ENCODE results near the gene KIAA1755.

KIAA1755 gene

DNA sequence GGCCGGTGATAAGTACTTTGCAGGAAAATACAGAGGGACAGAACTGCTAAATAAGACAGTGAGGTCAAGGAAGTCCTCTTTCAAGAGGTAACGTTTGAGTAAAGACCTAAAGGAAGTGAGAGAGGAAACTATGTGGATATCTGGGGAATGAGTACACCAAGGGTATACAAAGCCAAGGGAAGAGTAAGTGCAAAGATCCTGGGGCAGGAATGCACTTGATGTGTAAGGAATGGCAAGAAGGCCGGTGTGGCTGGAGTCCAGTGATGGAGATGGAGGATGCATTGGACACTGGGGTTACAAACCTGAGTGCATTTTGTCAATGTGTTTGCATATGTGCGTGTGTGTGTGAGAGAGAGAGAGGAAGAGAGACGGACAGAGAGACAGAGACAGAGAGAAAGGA is 63.3 kb downstream of the KIAA1755 start:
- no peak overlapping the region for H3K27ac ChIP-seq
- TF ChIP-seq, protein P1, sequence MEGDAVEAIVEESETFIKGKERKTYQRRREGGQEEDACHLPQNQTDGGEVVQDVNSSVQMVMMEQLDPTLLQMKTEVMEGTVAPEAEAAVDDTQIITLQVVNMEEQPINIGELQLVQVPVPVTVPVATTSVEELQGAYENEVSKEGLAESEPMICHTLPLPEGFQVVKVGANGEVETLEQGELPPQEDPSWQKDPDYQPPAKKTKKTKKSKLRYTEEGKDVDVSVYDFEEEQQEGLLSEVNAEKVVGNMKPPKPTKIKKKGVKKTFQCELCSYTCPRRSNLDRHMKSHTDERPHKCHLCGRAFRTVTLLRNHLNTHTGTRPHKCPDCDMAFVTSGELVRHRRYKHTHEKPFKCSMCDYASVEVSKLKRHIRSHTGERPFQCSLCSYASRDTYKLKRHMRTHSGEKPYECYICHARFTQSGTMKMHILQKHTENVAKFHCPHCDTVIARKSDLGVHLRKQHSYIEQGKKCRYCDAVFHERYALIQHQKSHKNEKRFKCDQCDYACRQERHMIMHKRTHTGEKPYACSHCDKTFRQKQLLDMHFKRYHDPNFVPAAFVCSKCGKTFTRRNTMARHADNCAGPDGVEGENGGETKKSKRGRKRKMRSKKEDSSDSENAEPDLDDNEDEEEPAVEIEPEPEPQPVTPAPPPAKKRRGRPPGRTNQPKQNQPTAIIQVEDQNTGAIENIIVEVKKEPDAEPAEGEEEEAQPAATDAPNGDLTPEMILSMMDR (conservative IDR thresholded peaks at IDR 0.05): no peak

DNA sequence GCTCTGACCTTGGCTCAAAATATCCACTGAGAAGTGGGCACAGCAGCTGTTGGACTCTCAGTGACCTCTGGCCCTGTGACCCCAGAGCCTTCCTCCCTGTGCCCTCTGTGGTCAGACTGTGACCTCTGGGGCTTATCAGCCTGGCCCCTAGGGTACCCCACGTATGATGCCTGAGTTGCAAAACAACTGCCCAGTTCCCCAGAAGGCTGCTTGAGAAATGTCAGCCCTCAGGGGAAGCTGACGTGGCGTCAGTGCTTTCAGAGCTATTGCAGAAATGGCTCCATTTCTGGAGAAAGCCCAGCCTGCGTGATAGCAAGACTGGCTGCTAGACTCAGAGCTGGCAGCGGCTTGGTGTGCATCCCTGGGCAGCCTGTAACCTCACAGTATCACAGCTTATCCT is 63.9 kb downstream of the KIAA1755 start:
- TF ChIP-seq, protein P1 (conservative IDR thresholded peaks at IDR 0.05): no peak
- H3K27ac ChIP-seq: no peak overlapping the region

DNA sequence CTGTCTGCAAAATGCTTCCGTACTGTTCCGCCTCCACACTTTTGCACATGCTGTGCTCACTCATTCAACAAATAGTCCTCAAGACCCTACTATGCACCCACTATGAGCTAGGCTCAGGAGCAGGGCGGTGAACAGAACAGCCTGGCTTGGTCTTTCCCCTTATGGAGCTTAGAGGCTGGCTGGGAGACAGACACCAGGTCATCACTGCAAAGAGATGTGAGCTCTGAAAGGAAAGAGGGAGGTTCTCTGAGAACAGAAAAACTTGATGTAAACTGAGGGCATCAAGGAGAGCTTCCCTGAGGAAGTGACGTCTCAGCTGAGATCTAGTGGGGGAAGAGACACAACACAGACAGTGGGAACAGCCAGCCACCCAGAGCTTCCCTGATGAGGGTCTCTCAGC is 64.5 kb downstream of the KIAA1755 start:
- TF ChIP-seq, protein P1 (conservative IDR thresholded peaks at IDR 0.05): no peak
- H3K27ac ChIP-seq: no peak overlapping the region

DNA sequence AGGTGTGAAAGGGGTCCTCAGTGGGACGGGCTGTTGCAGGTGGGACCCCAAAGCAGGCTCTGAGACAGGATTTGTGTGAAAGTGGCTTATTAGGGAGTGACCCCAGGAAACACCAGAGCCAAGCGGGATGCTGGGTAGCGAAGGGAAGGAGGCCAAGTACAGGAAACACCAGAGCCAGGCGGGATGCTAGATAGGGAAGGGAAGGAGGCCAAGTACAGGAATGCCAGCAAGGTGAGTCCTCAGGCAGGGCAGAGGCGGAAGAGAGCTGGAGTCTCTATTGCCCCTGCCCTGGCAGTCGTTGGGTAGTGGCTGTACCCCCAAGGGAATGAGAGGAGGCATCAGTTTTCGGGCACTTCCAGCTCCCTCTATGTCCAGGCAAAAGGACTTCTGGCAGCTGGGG is 65.0 kb downstream of the KIAA1755 start:
- H3K27ac ChIP-seq: no peak overlapping the region
- TF ChIP-seq, protein P1 (conservative IDR thresholded peaks at IDR 0.05): no peak

DNA sequence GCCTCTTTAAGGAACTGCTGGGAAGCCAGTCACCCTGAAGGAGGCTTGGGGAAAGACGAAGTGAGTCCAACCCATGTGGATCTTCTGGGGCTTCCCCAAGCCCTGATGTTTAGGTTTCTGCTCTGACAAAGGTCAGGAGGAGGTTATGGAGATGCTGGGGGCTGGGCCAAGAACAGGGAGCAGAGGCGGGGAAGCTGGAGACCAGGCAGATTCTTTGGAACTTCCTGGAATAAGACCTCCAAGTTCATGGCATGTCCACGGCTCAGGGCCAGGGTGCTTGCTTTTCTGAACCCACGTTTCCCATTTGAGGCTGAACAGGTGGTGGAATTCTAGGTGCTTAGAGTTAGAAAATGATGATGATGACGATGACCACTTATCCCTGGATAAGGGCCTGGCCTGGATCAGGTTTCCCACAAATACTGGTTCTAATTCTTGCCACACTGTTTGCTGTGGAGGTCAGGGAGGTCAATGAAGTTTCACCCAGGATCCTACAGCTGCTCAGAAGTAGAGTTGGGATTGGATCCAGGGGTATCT is 65.5 kb downstream of the KIAA1755 start:
- TF ChIP-seq, protein P1 (conservative IDR thresholded peaks at IDR 0.05): no peak
- no peak overlapping the region for H3K27ac ChIP-seq

DNA sequence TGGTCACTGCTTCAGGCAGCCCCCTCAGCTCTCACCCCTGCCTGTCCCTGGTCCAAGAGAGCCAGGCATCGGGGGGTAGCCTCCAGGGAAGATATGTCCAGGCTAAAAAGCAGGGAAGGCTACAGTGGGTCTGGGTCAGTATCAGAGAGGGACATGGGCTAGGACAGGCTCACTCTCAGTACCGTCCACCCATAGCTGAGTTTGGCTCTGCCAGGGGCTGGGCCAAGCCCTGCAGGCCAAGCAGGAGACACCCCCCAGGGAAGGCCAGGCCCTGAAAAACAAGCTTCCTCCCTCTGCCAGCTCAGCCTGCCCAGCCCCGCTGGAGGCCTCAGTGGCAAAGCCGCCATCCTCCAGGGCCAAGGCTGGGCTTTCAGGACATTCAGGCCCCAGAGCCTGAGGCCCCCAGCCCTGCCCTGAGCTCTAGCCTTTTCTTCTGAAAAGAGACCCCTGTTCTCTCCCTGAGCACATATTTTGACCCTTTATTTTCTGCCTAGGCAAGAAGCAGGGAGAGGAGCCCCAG is 66.9 kb downstream of the KIAA1755 start:
- H3K27ac ChIP-seq: no peak overlapping the region
- TF ChIP-seq, protein P1 (conservative IDR thresholded peaks at IDR 0.05): no peak

DNA sequence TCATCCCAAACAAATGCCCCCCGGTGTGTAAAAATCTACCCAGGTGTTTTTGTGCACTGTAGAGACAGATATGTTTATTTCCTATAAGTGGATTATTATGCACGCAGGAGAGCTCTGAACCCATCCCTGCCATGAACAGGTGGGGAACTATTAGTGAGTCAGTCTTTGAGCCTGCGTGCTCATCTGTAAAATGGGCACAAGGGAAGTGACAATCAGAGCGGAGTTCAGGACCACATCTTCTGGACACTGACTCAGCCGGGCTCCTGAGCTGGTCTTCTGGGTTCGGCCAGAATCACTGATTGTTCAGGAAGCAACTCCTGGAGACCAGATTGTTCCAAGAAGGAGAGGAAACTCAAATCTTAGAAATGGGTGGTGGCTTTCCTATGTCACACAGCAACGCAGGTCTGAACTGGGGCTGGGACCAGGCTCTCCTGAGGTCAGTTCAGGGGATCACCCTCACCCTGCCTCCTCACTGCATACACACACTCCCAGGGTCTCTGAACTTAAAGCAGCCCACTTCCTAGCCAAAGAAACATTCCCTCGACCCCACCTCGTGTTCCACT is 68.1 kb downstream of the KIAA1755 start:
- TF ChIP-seq, protein P1 (conservative IDR thresholded peaks at IDR 0.05): no peak
- H3K27ac ChIP-seq: no peak overlapping the region
